Mucosa of gallbladder (tissue), 1 donor: ENCODE data around the gene CD38. TPM values are rescaled to one million over a fixed set of nuclear protein-coding genes. Genes with fewer than 3 reads are reported as not detected.

Source experiments
- DNase-seq: peaks from one replicate; pipeline ENCODE4 v3.0.0-alpha.2; 2020; ENCODE audit warnings: low spot score
- total RNA-seq: library from RNA; stranded (reverse); gene quantifications from one replicate; pipeline ENCODE4 v1.2.1, GENCODE V29; 2021
- donor health status: DM: no; HTN: no; CAD: no.

The CD38 gene
- total RNA-seq, 1 donor from 2014 or later: 1.1 TPM

DNA sequence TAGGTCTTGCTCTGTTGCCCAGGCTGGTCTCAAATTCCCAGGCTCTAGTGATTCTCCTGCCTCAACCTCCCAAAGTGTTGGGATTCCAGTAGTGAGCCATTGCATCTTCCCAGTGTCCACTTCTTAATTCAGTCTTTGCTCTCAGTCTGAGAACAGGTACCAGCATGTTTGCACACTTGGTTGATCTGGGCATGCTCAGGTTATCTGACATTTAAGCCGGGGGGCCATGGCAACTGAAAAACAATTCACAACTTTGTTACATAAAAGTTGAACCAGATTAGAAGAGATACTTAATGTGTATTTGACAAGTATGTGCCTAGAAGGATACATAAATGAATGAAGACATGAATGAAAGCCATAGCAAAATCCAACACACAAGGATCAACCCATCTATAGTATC lies 121.4 kb downstream of the CD38 start:
- no peak for DNase-seq

- DNase-seq: no peak
Measured at GRCh38 chr4:15901007-15901406, 122.9 kb downstream of the CD38 start.

- no peak for DNase-seq
Measured at GRCh38 chr4:15901998-15902397, 123.9 kb downstream of the CD38 start.

GRCh38 chr4:15902746-15903145 lies 124.6 kb downstream of the CD38 start:
- DNase-seq: no peak

Other genes starting within 250 kb of the CD38 start
- 93.5 TPM for gene FBXL5, start 123.0 kb upstream of the CD38 start, total RNA-seq
- gene FAM200B, start 96.5 kb upstream of the CD38 start, total RNA-seq: 33.9 TPM
- 12.7 TPM for gene BST1, start 75.3 kb upstream of the CD38 start, total RNA-seq
- not detected for gene FGFBP1, start 160.4 kb downstream of the CD38 start, total RNA-seq
- 0.58 TPM for gene FGFBP2, start 184.8 kb downstream of the CD38 start, total RNA-seq